Parathyroid adenoma (tissue), 2 donors: ENCODE results near the gene RFNG.

Experiments
- H2AFZ ChIP-seq: fragments of 300-600 bp; sonication (generic); one replicate; pipeline ENCODE4 v1.7.0; 2017; ENCODE audit warnings: antibody characterized with exemption, mild to moderate bottlenecking
- H3K27ac ChIP-seq: fragments of 300-600 bp; sonication (generic); one replicate; pipeline ENCODE4 v1.7.0; 2017
- H3K27me3 ChIP-seq: fragments of 300-600 bp; sonication (generic); one replicate; pipeline ENCODE4 v1.7.0; 2017; ENCODE audit warnings: low read length; ENCODE audit not compliant: control insufficient read depth, insufficient read depth
- H3K36me3 ChIP-seq: fragments of 300-600 bp; sonication (generic); one replicate; pipeline ENCODE4 v1.7.0; 2017; ENCODE audit warnings: low read length; ENCODE audit not compliant: control insufficient read depth, insufficient read depth
- H3K4me1 ChIP-seq: fragments of 300-600 bp; sonication (generic); one replicate; pipeline ENCODE4 v1.7.0; 2017; ENCODE audit warnings: control low read depth
- H3K4me2 ChIP-seq: fragments of 300-600 bp; sonication (generic); one replicate; pipeline ENCODE4 v1.7.0; 2017; ENCODE audit warnings: low read length
- H3K4me3 ChIP-seq: fragments of 300-600 bp; sonication (generic); one replicate; pipeline ENCODE4 v1.7.0; 2017; ENCODE audit warnings: low read depth, low read length
- H3K79me2 ChIP-seq: fragments of 300-600 bp; sonication (generic); one replicate; pipeline ENCODE4 v1.7.0; 2017; ENCODE audit warnings: control low read depth
- H3K9ac ChIP-seq: fragments of 300-600 bp; sonication (generic); one replicate; pipeline ENCODE4 v1.7.0; 2017; ENCODE audit warnings: mild to moderate bottlenecking
- H3K9me3 ChIP-seq: fragments of 300-600 bp; sonication (generic); one replicate; pipeline ENCODE4 v1.7.0; 2017; ENCODE audit warnings: low read length; ENCODE audit not compliant: control insufficient read depth
- TF ChIP-seq, protein P1 (sequence below): fragments of 300-600 bp; sonication (generic); IDR thresholded peaks from one replicate; pipeline ENCODE4 v1.7.0; 2017; ENCODE audit warnings: antibody characterized with exemption, mild to moderate bottlenecking
- donor health status: primary hyperparathyroidism.

RFNG gene

GRCh38 chr17:82098169-82098938 is 46.7 kb upstream of the RFNG start, which contains the start of gene FASN:
Gene FASN, minus strand, starts transcription at chr17:82098236. Its CDS starts 1,791 bp downstream, at chr17:82096445.
- Histone ChIP-seq H3K9me3 (no peaks in the 10 kb centered on the region), H3K4me2 (peak within 1 kb of the TSS; percentile 93), H3K4me3 (peak within 1 kb of the TSS; percentile 64), H3K4me1 (peaks cover 25% of the 10 kb centered on the region), H2AFZ (peak within 1 kb of the TSS; percentile 82), H3K36me3 (no peaks in the 10 kb centered on the region), H3K27me3 (no peaks in the 10 kb centered on the region), H3K79me2 (peaks cover 13% of the 10 kb centered on the region), H3K9ac (peak within 1 kb of the TSS; percentile 50), H3K27ac (peak within 1 kb of the TSS; percentile 69)
- TF ChIP-seq, protein P1, sequence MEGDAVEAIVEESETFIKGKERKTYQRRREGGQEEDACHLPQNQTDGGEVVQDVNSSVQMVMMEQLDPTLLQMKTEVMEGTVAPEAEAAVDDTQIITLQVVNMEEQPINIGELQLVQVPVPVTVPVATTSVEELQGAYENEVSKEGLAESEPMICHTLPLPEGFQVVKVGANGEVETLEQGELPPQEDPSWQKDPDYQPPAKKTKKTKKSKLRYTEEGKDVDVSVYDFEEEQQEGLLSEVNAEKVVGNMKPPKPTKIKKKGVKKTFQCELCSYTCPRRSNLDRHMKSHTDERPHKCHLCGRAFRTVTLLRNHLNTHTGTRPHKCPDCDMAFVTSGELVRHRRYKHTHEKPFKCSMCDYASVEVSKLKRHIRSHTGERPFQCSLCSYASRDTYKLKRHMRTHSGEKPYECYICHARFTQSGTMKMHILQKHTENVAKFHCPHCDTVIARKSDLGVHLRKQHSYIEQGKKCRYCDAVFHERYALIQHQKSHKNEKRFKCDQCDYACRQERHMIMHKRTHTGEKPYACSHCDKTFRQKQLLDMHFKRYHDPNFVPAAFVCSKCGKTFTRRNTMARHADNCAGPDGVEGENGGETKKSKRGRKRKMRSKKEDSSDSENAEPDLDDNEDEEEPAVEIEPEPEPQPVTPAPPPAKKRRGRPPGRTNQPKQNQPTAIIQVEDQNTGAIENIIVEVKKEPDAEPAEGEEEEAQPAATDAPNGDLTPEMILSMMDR = peak; percentile 55

DNA sequence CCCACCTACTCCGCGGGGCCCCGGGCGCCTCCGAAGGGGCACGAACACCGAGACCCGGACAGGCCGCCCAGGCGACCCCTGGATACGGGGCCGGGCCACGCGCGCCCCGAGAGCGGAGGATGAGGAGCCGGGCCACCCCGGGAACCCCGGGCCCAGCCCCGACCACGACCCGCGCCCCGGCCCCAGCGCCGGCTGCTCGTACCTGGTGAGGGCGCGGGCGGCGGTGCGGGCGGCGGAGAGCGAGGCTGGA is 46.2 kb upstream of the RFNG start:
- TF ChIP-seq, protein P1 = no peak
- Histone ChIP-seq H2AFZ (peak overlapping the region; percentile 82), H3K9ac (peak overlapping the region; percentile 50), H3K4me1 (peaks cover 25% of the 10 kb centered on the region), H3K36me3 (no peaks in the 10 kb centered on the region), H3K4me3 (peak overlapping the region; percentile 64), H3K27ac (peak overlapping the region; percentile 47), H3K9me3 (no peaks in the 10 kb centered on the region), H3K27me3 (no peaks in the 10 kb centered on the region), H3K4me2 (peak overlapping the region; percentile 89), H3K79me2 (peaks cover 13% of the 10 kb centered on the region)

DNA sequence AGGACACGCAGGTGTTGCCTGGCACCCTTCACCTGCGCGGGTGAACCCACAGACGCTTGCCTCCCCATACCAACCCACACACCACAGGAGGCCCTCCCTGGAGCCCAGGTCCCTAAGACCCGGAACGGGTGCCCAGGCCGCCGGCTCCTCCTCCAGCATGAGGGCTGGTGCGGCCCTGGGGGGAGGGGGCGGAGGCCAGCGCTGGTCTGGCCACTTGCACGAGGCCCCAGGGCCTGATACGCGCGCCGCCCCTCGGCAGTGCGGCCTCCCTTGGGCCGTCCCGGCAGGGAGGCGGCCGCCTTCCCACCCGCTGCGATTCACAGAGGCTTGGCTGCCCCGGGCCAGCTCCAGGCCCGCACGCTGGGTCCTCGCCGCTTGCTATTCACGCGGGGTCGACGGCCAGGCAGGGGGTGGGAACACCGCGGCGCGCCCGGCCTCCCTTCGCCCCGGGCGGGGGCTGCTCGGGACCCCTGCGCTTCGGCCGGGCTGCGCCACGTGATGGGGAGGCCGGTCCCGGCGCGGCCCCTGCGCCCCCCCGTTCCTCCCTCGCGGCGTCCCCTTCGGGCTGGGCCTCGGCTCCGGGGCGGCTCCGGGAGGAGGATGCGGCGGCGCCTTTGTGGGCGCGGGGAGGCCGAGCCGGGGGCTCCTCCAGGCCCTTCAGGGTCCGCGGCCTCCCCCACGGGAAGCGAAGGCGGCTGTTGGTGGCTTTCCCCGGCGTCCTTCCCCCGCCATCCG is 45.7 kb upstream of the RFNG start:
- H3K27ac ChIP-seq = peak overlapping the region; percentile 47
- H3K9me3 ChIP-seq = no peaks in the 10 kb centered on the region
- H3K36me3 ChIP-seq = no peaks in the 10 kb centered on the region
- peaks cover 13% of the 10 kb centered on the region for H3K79me2 ChIP-seq
- peak overlapping the region; percentile 82 for H2AFZ ChIP-seq
- H3K4me2 ChIP-seq = peak overlapping the region; percentile 89
- H3K27me3 ChIP-seq = no peaks in the 10 kb centered on the region
- peak overlapping the region; percentile 64 for H3K4me3 ChIP-seq
- H3K4me1 ChIP-seq = peaks cover 25% of the 10 kb centered on the region
- TF ChIP-seq, protein P1 = no peak
- H3K9ac ChIP-seq = peak overlapping the region; percentile 50

DNA sequence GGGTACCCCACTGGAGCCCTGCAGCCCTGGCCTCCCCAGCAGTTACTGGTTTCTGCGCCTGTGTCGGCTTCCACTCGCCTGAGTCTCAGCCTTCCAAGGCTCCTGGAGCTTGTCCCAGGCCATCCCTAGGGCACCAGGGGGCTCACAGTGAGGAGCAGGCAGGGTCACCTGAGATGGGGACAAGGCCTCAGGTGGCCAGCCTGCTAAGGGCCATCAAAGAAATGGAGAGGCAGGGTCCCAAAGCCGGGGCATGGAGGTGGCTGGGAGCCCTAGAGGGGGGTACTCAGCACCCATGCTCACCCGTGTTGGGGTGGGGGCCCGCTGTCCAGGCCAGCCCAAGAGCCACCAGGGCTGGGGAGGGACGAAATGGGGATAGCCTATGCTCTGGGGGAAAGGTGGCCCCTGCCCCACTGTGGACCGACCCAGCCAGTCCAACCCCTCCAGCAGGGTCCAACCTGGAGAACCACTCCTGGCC is 45.1 kb upstream of the RFNG start:
- peaks cover 23% of the 10 kb centered on the region for H3K4me1 ChIP-seq

More for the DNA sequence above, 45.1 kb upstream of the RFNG start:
- no peak overlapping the region for H2AFZ ChIP-seq
- H3K27me3 ChIP-seq = no peaks in the 10 kb centered on the region
- H3K9me3 ChIP-seq = no peaks in the 10 kb centered on the region
- no peak overlapping the region for H3K27ac ChIP-seq
- TF ChIP-seq, protein P1 = no peak
- H3K4me2 ChIP-seq = peak overlapping the region; percentile 89
- H3K79me2 ChIP-seq = peaks cover 13% of the 10 kb centered on the region
- no peak overlapping the region for H3K9ac ChIP-seq
- H3K4me3 ChIP-seq = peak overlapping the region; percentile 64
- no peaks in the 10 kb centered on the region for H3K36me3 ChIP-seq
